Esophagus squamous epithelium (tissue), 4 donors: ENCODE measurements around the gene ANKRD6.
"Not testable (repeated sequence)": the region's sequence is repeated elsewhere in the genome, so short reads cannot be mapped to it uniquely, and the experiment has no call there.

Experiments
- CTCF ChIP-seq, 6 experiments: fragments of 450-650 bp in 4 of 6; fragments of 200-600 bp in 2 of 6; sonication (generic) in 2 of 6; IDR thresholded peaks; one replicate each; pipeline ENCODE4 v1.5.1; 2016 to 2019; ENCODE audit warnings: antibody characterized with exemption in 6 of 6, mild to moderate bottlenecking in 4 of 6, moderate library complexity in 4 of 6
- POLR2A ChIP-seq, 4 donors: fragments of 450-650 bp; IDR thresholded peaks; one replicate each; pipeline ENCODE4 v1.6.1; 2017; ENCODE audit warnings: antibody characterized with exemption in 4 of 4, mild to moderate bottlenecking in 4 of 4, moderate library complexity in 3 of 4

- not testable (repeated sequence) for TF ChIP-seq POLR2A, CTCF (IDR thresholded peaks at IDR 0.05)
Observed at GRCh38 chr6:89636412-89636811, 203.5 kb downstream of the ANKRD6 start.
